Type B pancreatic cell (in vitro differentiated cells): ENCODE data around the gene SPTLC1. TPM values are rescaled to one million over a fixed set of nuclear protein-coding genes. Genes with fewer than 3 reads are reported as not detected.

Experiments used
- DNase-seq: peaks from one replicate; pipeline ENCODE4 v3.0.0; 2021; ENCODE audit warnings: mixed read lengths; ENCODE audit not compliant: unreplicated experiment; ENCODE audit errors: extremely low spot score
- H3K27ac Mint-ChIP-seq: 2 replicates; pipeline ENCODE4 v1.8.0; 2021; ENCODE audit warnings: mild to moderate bottlenecking, mixed read lengths
- H3K27me3 Mint-ChIP-seq: 2 replicates; pipeline ENCODE4 v1.8.0; 2021; ENCODE audit warnings: mixed read lengths
- H3K36me3 Mint-ChIP-seq: 2 replicates; pipeline ENCODE4 v1.8.0; 2021; ENCODE audit warnings: mixed read lengths
- H3K4me1 Mint-ChIP-seq: one replicate; pipeline ENCODE4 v1.8.0; 2021; ENCODE audit warnings: mixed read lengths; ENCODE audit not compliant: unreplicated experiment
- H3K4me3 Mint-ChIP-seq: 2 replicates; pipeline ENCODE4 v1.8.0; 2021; ENCODE audit warnings: mild to moderate bottlenecking, mixed read lengths
- H3K9me3 Mint-ChIP-seq: 2 replicates; pipeline ENCODE4 v1.8.0; 2021; ENCODE audit warnings: mixed read lengths
- CTCF ChIP-seq: fragments of 200-600 bp; sonication (generic); conservative IDR thresholded peaks from 2 replicates; pipeline ENCODE4 v1.5.0; 2021; ENCODE audit warnings: antibody characterized with exemption, mild to moderate bottlenecking
- total RNA-seq: library from RNA; stranded (reverse); gene quantifications from 2 replicates; pipeline ENCODE4 v1.2.1, GENCODE V29; 2021; ENCODE audit warnings: low replicate concordance

Gene SPTLC1
- total RNA-seq, 1 donor from 2014 or later = 66.1 TPM

- no peak for TF ChIP-seq CTCF
- peaks cover 3% of the 10 kb centered on the region for H3K4me1 Mint-ChIP-seq
- H3K36me3 Mint-ChIP-seq = no peaks in the 10 kb centered on the region
- no peak overlapping the region for H3K27ac Mint-ChIP-seq
- H3K27me3 Mint-ChIP-seq = peaks cover 5% of the 10 kb centered on the region
- H3K9me3 Mint-ChIP-seq = peaks cover 11% of the 10 kb centered on the region
- DNase-seq = peak; percentile 32
- no peak overlapping the region for H3K4me3 Mint-ChIP-seq
Measured at GRCh38 chr9:92001244-92001643, 114.0 kb downstream of the SPTLC1 start.

GRCh38 chr9:91995000-91995655, 120.1 kb downstream of the SPTLC1 start:
- DNase-seq = peak; percentile 18
- Mint-ChIP-seq H3K9me3 (peaks cover 17% of the 10 kb centered on the region), H3K4me3 (no peak overlapping the region), H3K4me1 (peaks cover 32% of the 10 kb centered on the region), H3K27ac (no peak overlapping the region), H3K27me3 (peaks cover 23% of the 10 kb centered on the region), H3K36me3 (no peaks in the 10 kb centered on the region)
- TF ChIP-seq CTCF = no peak

GRCh38 chr9:91994422-91994821, 120.8 kb downstream of the SPTLC1 start:
- no peaks in the 10 kb centered on the region for H3K36me3 Mint-ChIP-seq
- H3K27ac Mint-ChIP-seq = no peak overlapping the region
- peaks cover 19% of the 10 kb centered on the region for H3K9me3 Mint-ChIP-seq
- DNase-seq = no peak
- H3K27me3 Mint-ChIP-seq = peaks cover 26% of the 10 kb centered on the region
- TF ChIP-seq CTCF = no peak
- H3K4me1 Mint-ChIP-seq = peaks cover 32% of the 10 kb centered on the region
- H3K4me3 Mint-ChIP-seq = no peak overlapping the region

- peak; percentile 60 for DNase-seq
- Mint-ChIP-seq H3K9me3 (peaks cover 15% of the 10 kb centered on the region), H3K27me3 (peaks cover 26% of the 10 kb centered on the region), H3K36me3 (no peaks in the 10 kb centered on the region), H3K4me1 (peaks cover 32% of the 10 kb centered on the region), H3K4me3 (peak overlapping the region; percentile 29), H3K27ac (peak overlapping the region; percentile 50)
- TF ChIP-seq CTCF = no peak
Measured at GRCh38 chr9:91992461-91993041, 122.7 kb downstream of the SPTLC1 start.

- Mint-ChIP-seq H3K36me3 (no peaks in the 10 kb centered on the region), H3K9me3 (peaks cover 15% of the 10 kb centered on the region), H3K4me1 (peaks cover 32% of the 10 kb centered on the region), H3K27me3 (peaks cover 26% of the 10 kb centered on the region), H3K27ac (peak overlapping the region; percentile 50), H3K4me3 (peak overlapping the region; percentile 20)
- DNase-seq = peak; percentile 52
- no peak for TF ChIP-seq CTCF
Measured at GRCh38 chr9:91991721-91992341, 123.4 kb downstream of the SPTLC1 start.
